Measurements from ENCODE around the gene ROMO1. TPM values are rescaled to one million over a fixed set of nuclear protein-coding genes. Genes with fewer than 3 reads are reported as not detected.
"Not testable (repeated sequence)": the region's sequence is repeated elsewhere in the genome, so short reads cannot be mapped to it uniquely, and the experiment has no call there.

The ROMO1 gene
- total and polyA plus RNA-seq, 2 experiments from 2014 or later = 152 to 881 TPM

GRCh38 chr20:35716330-35716729 is 17.1 kb downstream of the ROMO1 start (continued):
- TF ChIP-seq ZNF462 (CRISPR knock-in tag; IDR thresholded peaks at IDR 0.05) = no peak
- no peak for TF ChIP-seq ETS1 (IDR thresholded peaks at IDR 0.05)
- no peak for TF ChIP-seq REST (IDR thresholded peaks at IDR 0.05; ENCODE audit: unreplicated experiment)

- peaks cover 62% of the 10 kb centered on the region for H3F3A ChIP-seq (replicated peaks; ENCODE audit: low read depth)
- not testable (repeated sequence) for H3K4me3 ChIP-seq; H3K9me3 Mint-ChIP-seq; H3K4me2 ChIP-seq; DNase-seq (ENCODE audit: low spot score); H3K9me2 ChIP-seq (ENCODE audit: insufficient read depth); ATAC-seq; H3K27me3 ChIP-seq (ENCODE audit: insufficient read depth); H3K27me3 Mint-ChIP-seq (ENCODE audit: insufficient read depth, low read depth, poor library complexity); H3K4me1 ChIP-seq (ENCODE audit: insufficient read depth); H2AFZ ChIP-seq; H3K4me1 Mint-ChIP-seq; H3K27ac Mint-ChIP-seq; H3K4me3 Mint-ChIP-seq
- H3K36me3 Mint-ChIP-seq (ENCODE audit: low read depth) = peaks cover 100% of the 10 kb centered on the region
- peaks cover 95% of the 10 kb centered on the region for H3K79me2 ChIP-seq (replicated peaks; ENCODE audit: insufficient read depth)
- H4K20me1 ChIP-seq (replicated peaks; ENCODE audit: insufficient read depth) = peaks cover 79% of the 10 kb centered on the region
- H3K27ac ChIP-seq (ENCODE audit: low read depth) = peak overlapping the region; percentile 63; the same call in 1 of the 2 replicates
- peaks cover 98% of the 10 kb centered on the region for H3K36me3 ChIP-seq (ENCODE audit: insufficient read depth)
Observed at GRCh38 chr20:35718321-35718720, 19.1 kb downstream of the ROMO1 start.

Data from GM23338 (cell line).